Effector CD8-positive, alpha-beta T cell (primary cell): ENCODE results near the gene RCAN2.

ENCODE experiments used
- DNase-seq: peaks from one replicate; lab custom pipeline; 2025; lab: John Stamatoyannopoulos, UW

RCAN2 gene

DNA sequence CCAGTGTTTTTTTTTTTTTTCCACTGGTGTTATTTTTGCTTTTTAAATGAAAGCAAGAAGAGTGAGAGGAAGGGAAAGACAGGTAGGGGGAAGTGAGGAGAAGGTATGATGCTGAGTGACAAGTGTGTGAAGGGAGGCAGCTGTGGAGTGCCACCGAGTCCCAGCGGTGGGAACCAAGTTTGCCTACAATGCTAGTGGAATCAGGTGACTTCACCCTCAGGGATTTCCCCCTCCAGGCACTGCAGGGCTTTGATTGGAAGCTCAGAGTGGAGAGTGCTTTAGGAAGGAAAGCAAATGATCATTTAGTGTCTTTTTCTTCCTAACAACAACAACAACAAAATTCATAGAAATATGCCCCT is 200.0 kb downstream of the RCAN2 start:
- no peak for DNase-seq

DNA sequence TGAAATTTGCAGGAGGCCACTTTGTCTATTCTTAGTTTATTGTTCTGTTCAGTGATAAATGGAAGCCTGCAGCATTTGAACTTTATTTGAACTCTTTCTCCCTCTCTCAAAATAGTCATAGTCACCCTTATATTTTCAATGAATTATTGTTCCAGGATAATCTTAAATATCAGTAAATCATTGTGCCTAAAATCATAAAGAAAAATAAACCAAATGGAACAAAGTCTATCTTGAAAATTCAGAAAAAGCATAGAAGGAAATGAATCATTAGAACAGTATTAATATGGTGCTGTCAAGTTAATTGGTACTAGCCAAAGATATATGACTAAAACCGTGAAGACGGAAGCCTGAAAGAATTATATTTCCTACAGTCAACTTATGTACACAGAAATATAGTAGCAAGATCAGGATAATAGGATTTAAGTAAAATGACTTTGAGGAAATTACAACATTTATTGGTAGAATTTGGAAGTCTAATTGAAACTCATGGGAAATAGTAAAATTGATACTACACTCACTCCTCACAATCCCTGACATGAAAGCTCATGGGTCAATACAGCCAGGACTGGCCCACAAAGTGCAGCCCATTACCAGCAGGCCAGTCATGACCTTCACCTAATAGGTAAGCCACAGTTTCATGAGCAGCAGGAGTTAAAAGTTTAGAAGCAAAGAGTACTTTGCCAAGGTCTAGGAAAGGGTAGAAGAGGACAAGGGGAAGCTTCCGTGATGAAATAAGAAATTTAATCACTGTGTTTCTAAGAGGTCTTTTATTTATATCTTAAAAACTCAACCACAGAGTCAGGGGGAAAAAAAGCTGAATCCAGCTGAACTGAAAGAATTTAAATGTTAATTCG is 200.6 kb downstream of the RCAN2 start:
- no peak for DNase-seq

DNA sequence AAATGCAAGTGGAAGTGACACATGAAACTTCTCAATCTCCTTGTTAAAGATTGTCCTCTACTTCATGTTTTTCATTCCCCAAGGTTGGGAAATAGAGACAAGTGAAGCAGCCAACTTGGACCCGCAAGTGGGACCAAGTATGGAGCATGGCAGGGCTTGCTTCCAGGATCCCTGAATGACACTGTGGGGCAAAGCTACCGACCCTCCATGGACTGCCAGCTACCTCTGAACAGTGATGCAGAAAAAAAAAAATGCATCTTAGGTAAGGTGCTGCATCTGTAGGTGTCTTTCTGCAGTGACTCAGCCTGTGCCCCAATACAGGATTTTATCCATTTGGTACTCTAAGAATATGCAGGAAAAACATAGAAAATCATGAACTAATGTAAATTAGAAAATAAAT is 201.4 kb downstream of the RCAN2 start:
- DNase-seq, result no peak

DNA sequence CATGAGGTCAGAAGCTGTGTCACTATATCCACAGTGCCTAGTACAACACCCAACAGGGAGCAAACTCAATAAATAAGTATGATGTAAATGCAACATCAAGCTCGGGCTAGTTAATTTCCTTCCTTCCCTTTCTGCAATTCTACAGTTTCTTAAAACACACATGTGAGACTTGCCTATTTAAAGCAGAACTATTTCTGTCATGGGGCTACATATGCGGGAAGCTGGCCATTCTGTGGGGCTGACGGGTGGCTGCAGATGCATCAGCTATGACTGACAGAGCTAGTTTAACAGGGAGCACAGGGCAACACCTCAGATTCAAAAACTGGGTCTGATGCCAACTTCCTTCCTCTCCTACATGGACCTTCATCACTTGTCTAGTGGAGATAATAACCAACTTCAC is 202.4 kb downstream of the RCAN2 start:
- no peak for DNase-seq

DNA sequence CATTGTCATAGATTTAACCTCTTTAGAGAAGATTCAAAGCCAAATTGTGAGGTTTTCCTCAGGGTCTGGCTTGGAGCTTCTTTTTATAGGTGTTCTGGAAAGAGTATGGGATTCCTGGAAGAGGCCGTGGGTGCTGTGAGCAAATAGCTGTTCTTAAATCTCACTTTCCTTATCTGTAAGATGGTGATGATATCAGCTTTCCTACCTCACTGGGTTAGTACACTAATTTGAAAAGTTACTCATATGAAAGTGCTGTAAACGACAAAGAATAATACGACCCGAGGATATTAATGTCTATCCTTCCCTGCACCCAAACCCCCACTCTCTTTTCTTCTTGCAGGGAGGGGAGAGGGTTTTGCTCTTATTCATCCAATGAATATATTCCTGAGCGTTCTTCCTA is 203.6 kb downstream of the RCAN2 start:
- DNase-seq, result no peak

DNA sequence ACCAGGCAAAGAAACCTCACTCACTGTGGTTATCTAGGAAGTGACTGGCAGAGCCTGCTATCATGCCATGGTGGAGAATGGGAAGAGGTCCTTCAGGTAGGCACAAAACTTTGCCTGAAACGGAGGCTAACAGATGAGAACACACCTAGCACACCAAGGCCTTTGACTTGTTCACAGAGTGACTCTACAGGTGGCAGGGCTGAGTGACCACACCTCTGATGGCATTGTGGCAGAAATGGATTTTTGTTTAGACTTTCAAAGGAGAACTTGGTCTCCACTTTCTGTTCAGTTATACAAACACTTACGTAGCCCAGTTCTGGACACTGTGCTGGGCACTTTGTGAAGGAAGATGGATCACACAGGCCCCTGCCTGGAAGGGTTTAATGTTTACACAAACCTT is 204.2 kb downstream of the RCAN2 start:
- no peak for DNase-seq

DNA sequence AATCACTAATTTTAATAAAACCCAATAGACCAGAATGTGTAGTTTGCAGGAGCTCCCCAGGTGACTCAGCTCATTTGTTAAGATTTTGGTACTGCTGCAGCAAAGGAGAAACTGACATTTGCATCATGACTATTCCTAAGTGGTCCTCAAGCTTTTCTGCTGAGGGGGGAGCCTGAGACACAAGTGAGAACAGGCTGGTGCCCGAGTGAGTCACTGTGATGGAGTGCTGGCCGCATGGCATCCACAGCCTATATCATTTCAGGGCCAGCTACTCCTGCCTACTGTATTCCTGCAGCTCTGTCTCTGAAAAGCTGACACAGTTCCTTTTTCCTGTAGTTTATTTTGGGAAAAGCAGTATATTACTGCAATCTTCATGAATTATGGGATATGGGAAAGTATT is 206.8 kb downstream of the RCAN2 start:
- DNase-seq, result no peak

DNA sequence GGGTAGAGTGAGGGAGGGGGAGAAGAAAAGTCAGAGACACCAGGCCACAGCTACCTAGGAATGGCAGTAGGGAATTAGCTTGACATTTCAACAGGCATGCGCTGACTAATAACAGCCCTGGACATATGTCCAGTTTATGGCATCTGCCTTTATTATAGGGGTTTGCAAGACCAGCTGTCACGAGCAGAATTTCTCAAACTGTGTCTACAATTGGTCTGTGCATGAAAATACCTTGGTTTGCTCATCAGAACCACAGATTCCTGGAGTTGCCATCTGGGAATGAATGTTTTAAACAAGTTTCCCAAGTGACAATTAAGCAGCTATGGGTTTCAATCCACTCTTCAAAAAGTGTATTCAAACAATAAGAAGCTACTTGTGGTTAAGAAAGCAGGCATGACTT is 210.1 kb downstream of the RCAN2 start:
- no peak for DNase-seq

DNA sequence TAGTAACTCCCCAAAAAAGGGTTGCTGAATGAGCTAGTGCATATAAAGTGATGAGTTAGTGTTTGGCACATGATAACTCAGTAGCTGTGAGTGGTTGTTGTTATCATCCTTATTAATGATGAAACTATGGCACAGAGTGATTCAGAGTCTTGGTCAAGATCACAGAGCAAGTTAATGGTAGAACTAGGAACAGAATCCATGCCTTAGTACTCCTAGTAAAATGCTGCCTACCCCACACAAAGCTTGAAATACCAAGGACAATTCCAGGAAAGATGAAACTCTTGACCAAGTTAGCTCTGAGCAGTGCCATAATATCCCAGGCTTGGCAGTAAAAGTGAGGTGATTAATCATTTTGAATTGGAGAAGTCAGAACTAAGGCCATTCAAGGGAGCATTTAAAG is 211.4 kb downstream of the RCAN2 start:
- no peak for DNase-seq

DNA sequence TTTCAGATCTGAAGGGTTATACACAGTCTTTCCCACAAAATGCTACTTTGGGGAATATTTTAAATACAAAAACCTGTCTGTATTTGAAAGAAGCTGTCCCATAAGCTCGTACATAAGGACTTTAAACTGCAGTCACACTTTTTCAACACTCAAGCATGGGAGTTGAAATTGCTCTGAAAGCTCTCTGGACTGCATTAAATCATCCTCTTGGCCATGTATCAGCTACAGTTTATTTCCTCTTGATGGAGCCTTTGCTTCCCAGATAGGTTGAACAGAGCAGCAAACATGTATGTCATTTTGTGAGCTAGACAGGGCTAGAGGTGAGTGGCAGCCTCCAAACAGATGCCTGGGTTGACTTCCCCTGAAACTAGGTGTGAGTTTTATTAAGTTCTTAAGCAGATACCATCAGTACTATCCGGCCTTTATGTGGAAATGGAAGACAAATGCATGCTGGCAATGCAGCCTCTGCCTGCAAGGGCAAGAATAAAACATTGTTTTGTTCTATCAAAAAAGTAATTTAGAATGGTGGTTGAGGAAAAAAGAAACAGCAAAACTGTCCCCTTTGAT is 214.6 kb downstream of the RCAN2 start:
- no peak for DNase-seq

DNA sequence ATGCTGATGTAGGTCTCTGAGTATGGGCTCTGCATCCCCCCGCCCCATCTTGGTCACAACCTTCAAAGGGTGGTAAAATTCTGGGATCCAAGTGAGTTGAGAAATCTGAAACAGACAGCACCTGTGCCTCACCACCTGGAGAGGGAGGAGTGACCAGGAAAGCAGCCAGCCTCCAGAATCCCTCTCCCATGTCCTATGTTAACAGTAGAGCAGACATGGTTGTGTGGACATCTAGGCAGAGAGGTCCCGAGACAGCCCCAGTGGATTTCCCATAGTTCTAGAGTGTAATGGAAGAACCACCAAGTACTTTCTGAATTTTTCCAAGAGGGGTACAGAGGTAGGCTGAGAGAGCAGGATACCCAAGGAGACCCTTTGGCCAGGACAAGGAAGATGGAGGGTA is 216.7 kb downstream of the RCAN2 start:
- no peak for DNase-seq

DNA sequence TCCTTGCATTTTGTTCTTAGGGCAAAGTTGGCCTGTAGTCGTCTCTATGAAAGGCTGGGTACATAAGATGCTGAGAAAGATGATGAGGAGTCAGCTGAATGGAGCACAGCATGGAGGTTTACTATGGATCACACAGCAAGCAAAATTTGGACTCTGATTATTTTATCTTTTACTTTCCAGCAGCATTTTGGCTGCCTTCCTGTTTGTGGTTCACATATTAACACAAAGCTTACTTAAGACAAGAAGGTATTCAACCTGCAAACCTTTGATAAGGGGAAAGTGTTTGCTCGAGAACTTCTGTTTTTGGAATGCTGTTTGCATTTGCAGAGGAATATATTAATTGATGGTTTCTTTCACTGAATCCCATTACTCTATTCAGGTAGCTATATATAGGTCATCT is 217.3 kb downstream of the RCAN2 start:
- no peak for DNase-seq

DNA sequence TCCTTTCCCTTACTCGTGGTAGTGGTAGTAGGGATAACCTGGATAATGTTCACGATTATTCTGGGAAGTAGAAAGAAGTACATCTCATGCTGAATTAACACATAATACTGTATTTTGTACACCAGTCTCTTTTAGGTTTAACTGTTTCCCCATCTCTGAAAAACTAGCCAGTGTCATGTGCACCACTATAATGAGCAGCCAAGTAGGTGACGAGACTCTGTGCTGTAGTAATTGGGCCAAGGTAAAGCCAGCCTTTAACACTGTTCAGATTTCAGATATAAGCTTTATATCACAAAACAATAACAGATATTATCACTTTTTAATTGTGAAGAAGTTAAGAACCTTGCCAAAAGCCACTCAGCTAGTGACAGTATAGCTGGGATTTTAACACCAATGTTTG is 219.5 kb downstream of the RCAN2 start:
- no peak for DNase-seq

DNA sequence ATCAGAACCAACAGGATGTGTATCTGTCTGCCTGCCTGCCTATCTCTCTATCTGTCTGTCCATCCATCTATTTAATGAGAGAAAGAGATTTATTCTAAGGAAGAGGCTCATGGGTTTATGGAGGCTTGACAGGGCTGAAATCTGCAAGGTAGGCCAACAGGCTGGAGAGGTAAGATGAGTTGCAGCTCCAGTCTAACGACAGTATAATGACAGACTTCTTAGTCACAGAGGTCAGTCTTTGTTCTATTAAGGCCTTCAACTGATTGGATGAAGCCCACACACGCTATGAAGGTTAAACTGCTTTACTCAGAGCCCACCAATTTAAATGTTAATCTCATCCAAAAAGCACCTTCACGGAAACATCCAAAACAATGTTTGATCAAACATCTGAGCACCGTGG is 220.1 kb downstream of the RCAN2 start:
- no peak for DNase-seq

DNA sequence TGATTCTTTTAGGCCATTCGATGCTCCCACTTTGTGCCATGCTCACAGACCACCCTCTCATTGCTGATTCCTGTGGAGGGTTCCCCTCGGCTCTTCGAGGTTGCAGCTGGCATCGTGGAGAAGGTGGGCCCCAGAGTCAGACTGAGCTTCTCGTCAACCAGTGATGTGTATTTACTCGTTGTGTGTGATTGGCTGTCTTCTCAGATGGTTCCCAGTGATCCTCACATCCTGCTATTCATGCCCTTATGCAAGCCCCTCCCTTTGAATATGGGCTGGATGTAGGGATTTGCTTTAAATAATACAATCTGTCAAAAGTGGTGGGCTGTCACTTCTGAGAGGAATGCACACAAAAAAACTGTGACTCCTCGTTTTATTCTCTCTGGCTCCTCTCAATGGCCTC is 220.9 kb downstream of the RCAN2 start:
- DNase-seq, result no peak

DNA sequence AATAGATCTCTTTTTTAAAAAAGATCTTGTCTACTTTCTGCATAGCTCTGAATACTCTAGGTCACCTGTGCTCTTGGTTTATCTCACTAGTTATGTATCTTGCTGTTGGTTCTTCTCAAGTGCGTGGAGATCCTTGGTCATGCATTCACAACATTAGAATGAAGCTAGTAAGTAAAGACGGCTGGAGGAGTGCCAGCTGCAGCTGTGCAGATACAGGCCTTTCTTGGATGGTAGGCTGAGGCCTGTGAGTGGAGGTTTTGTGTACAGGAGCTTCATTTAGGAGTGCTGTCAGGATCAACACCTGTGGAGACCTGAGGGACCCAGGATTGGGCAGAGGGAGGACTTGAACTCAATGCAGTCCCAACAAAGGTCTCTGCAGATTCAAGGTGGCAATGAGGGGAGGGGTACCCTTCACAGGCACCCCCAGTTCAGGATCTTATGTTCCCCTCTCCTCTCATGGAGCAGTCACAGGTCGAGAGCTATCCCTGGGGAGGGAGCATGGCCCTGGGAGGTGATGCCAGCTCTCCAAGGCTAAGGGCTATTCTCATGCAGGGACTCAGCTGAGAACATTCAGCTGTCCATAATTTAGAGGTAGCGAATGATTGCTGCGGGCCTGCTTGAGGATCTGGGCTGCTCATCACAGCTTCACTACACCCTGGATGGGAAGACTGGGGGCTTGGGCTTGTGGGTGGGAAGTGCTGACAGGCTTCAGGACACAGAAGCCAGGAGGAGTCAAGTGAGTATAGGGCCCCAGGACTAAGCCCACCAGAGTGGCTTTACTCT is 221.6 kb downstream of the RCAN2 start:
- DNase-seq, result no peak

DNA sequence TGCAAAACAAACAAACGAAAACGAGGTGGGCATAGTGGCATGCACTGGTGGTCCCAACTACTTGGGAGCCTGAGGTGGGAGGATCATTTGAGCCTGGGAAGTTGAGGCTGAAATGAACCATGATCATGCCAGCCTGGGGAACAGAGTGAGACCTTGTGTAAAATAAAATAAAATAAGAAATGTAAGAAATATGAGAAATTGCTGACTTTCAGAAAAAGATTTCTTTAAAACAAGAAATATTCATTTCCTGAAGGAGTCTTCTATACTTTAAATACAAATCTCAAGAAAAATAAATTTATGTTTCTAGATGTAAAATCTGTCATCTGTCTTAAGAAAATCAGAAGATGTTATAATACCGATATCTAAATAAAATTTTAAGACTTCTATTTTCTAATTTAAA is 223.7 kb downstream of the RCAN2 start:
- DNase-seq, result no peak

DNA sequence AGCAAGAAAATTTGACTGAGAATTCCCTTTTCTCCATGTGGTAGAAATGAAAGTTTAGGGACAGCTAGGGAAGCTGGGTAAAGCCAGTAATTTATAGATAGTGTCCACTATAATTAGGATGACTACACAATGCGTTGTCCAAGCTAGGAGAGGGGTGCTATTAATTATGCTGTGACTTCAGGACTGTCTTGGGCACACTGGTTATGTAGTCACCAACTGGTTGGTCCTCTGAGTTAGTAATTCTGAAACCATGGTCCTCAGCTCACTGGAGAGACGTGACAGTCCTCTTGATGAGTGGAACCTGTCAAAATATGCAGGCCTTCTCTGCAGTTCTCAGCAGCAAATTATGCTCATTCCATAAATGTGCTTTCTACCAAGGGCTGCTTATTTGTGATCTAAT is 225.9 kb downstream of the RCAN2 start:
- DNase-seq, result no peak

DNA sequence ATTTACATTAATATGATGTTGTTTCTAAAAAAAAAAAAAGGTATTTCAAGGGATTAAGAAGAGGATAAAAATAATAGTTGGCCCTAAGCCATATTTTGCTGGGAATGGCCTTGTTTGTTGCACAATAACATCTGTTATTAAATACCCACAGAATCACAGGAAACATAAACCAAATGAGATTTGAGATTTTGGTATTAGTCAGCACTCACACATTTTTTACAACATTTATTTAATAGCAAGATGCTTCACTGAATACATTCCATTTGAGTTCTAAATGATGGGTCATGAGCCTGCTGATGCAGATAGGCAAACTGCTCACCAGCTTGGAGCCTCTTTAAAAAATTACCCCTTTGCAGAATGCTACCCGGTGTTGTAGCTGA is 227.6 kb downstream of the RCAN2 start:
- no peak for DNase-seq

DNA sequence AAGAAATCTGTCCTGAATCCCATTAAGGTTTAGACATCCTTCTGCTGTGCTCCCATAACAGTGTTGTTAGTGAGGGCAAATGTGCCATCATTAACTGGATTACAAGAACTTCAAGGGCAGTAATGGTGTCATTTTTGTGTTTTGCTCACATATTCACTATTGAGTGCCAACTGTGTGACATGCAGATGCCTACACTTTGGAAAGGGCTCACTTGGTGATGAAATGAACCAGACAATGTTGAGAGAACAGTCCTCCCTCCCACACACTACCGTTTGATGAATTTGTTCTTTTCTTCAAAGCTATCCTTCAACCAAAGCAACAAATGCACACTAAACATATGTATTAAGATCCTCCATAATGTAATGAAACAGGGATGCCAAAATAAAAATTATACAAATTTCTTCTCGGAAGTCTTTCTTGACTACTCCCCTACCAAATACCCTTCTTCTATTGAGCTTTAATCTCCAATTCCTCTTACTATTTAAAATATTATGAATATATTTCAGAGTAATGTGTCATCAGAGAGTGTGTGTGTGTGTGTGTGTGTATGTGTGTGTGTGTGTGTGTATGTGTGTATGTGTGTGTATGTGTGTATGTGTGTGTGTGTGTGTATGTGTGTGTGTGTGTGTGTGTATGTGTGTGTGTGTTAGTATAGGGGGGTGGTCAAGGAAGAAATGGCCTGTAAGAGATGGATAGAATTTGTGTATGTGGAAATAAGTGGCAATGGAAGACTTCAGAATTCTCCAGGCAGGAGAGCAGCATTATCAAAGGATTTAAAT is 228.1 kb downstream of the RCAN2 start:
- no peak for DNase-seq

DNA sequence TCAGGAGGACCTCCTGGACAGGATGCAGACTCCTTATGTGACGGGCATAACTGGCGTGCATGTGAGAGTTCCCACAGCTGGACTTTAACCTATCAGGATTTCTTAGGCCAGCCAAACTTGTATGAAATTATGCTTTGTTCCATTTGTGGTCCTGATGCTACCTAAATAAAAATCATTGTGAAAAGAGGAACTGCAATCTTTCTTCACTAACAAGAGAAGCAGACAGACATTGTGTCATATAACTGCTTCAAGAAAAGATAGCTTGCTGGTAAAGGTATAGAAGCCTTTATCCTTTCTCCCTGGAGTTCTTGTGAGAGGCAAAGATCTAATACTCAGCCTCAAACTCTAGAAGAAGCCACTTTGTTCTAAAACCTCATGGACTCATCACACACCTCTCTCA is 233.0 kb downstream of the RCAN2 start:
- no peak for DNase-seq

DNA sequence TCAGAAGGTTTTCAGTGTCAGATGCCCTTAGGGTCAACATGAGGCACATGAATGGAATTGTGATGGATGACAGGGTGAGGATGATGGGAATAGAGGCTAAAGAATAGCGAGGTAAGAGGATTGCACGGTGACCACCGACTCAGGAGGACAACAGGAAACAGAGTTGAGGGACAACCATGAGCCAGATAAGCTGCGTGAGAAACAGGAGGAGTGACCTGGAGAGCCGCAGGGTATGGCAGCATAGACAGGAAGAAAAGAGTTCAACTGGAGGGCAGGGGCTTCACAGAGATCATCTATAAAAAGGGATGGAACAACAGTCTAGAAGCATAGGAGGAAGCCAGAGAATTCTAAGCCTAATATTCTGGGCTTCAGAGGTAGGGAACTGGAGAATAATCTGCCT is 235.7 kb downstream of the RCAN2 start:
- DNase-seq, result no peak

DNA sequence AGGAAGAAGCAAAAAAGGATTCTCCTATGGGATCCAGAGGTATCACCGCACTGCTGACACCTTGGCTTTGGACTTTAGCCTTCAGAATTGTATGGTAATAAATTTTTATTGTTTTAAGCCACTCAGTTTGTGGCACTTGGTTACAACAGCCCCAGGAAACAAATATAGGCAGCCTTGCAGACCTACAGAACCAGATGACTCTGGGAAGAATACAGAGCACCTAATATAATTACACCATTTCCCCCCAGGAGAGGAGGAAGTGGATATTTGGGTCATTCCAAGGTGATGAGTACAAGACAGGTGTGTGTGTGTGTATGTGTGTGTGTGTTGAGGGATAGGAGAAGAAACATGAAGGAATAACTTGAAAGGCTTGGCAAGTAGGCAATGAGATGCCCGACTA is 236.3 kb downstream of the RCAN2 start:
- no peak for DNase-seq
